GM12878 (cell line): ENCODE data around the gene TBC1D8. TPM values are rescaled to one million over a fixed set of nuclear protein-coding genes. Genes with fewer than 3 reads are reported as not detected.
A peak's percentile ranks its signal among the peaks of the same experiment; 100 is the strongest.

Experiments used
- CHD1 ChIP-seq: IDR thresholded peaks from 2 replicates; pipeline ENCODE4 v1.6.1; 2012; ENCODE audit warnings: low read depth, low read length, improper control_type of control experiment
- CHD4 ChIP-seq: fragments of 200-600 bp; sonication (generic); IDR thresholded peaks from 2 replicates; pipeline ENCODE4 v1.6.1; 2016; ENCODE audit warnings: mild to moderate bottlenecking
- GATAD2B ChIP-seq: fragments of 450-650 bp; conservative IDR thresholded peaks from 2 replicates; pipeline ENCODE4 v1.6.1; 2017; ENCODE audit warnings: low read depth, mild to moderate bottlenecking, moderate library complexity
- KLF5 ChIP-seq: fragments of 450-650 bp; IDR thresholded peaks from 2 replicates; pipeline ENCODE4 v1.6.1; 2014; ENCODE audit warnings: mild to moderate bottlenecking; ENCODE audit not compliant: partially characterized antibody
- NRF1 ChIP-seq: conservative IDR thresholded peaks from 2 replicates; pipeline ENCODE4 v1.6.1; 2011; ENCODE audit warnings: mild to moderate bottlenecking, low read depth, low read length, improper control_type of control experiment
- RELA ChIP-seq: fragments of 450-650 bp; IDR thresholded peaks from 2 replicates; pipeline ENCODE4 v1.8.0; 2014; ENCODE audit warnings: borderline replicate concordance; ENCODE audit not compliant: partially characterized antibody
- SREBF1 ChIP-seq: IDR thresholded peaks from 2 replicates; pipeline ENCODE4 v1.6.1; 2012; ENCODE audit warnings: mild to moderate bottlenecking, low read length
- ZNF217 ChIP-seq: fragments of 450-650 bp; IDR thresholded peaks from 2 replicates; pipeline ENCODE4 v1.6.1; 2017; ENCODE audit warnings: antibody characterized with exemption, mild to moderate bottlenecking
- ZZZ3 ChIP-seq: IDR thresholded peaks from 2 replicates; pipeline ENCODE4 v1.6.1; 2011; ENCODE audit warnings: low read depth; ENCODE audit not compliant: control insufficient read depth, insufficient read length
- polyA plus RNA-seq, 11 experiments: library from polyadenylated mRNA; depleted of rRNA in 4 of 11; unstranded in 6 of 11; stranded (reverse) in 5 of 11; fragments of >200 nt; fragmentation: Nextera tagmentation in 4 of 11; fragmentation: Illumina TruSeq in 1 of 11; extraction: Ambion mirVana in 4 of 11; extraction: Trizol in 1 of 11; gene quantifications; 1 replicate in 1 of 11; 2 replicates in 10 of 11; pipeline versions ENCODE4 v1.2.1 to v1.2.3, GENCODE V29; 2011 to 2016; ENCODE audit warnings: inconsistent platforms in 2 of 11, missing spikeins in 2 of 11, low read depth in 1 of 11
- total RNA-seq, 4 experiments: library from RNA; depleted of rRNA in 3 of 4; stranded (reverse); fragments of >200 nt in 3 of 4; fragmentation: Illumina TruSeq in 1 of 4; extraction: Trizol in 1 of 4; gene quantifications; 2 replicates each; pipeline versions ENCODE4 v1.2.1 to v1.2.3, GENCODE V29; 2013 to 2021
- TF ChIP-seq, protein P1 (sequence below): fragments of 450-650 bp; formaldehyde crosslinking; IDR thresholded peaks from 2 replicates; pipeline ENCODE4 v1.5.0; 2022; ENCODE audit warnings: mild to moderate bottlenecking, missing genetic modification characterization
- TF ChIP-seq, protein P2 (sequence below): IDR thresholded peaks from 2 replicates; pipeline ENCODE4 v1.6.1; 2012; ENCODE audit warnings: improper control_type of control experiment, low read depth, low read length; ENCODE audit not compliant: insufficient replicate concordance
- TF ChIP-seq, protein P3 (sequence below): fragments of 450-650 bp; IDR thresholded peaks from 2 replicates; pipeline ENCODE4 v1.6.1; 2017; ENCODE audit warnings: mild to moderate bottlenecking
- TF ChIP-seq, protein P4 (sequence below): IDR thresholded peaks from 2 replicates; pipeline ENCODE4 v1.6.1; 2011; ENCODE audit warnings: low read depth, low read length, improper control_type of control experiment, borderline replicate concordance
- TF ChIP-seq, protein P5 (sequence below): fragments of 450-650 bp; IDR thresholded peaks from 2 replicates; pipeline ENCODE4 v1.6.1; 2016; ENCODE audit warnings: mild to moderate bottlenecking, moderate library complexity, borderline replicate concordance

The TBC1D8 gene
- total and polyA plus RNA-seq, 10 of the 15 experiments (the other 5 are each of a cell fraction or from before 2014, with no cell fraction given) = 0.80 to 4.9 (median 4.4) TPM

DNA sequence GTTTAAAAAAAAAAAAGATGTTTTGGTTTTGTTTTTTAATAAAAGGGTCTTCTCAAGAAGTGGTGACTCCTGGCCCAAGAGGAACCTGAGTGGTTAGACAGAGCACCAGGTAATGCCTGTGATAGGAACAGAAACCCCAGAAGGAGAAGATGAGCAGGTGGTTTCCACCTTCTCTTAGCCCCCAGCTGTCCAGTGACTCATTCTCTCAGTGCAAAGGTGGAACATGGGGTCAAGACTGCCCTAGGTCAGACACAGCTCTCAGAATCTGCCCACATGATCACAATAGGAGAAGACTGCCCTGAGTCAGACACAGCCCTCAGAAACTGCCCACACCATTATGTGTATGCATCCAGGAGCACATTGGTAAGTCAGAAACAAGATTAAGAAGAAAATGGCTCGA lies 61.8 kb downstream of the TBC1D8 start (continued):
- TF ChIP-seq, protein P1, sequence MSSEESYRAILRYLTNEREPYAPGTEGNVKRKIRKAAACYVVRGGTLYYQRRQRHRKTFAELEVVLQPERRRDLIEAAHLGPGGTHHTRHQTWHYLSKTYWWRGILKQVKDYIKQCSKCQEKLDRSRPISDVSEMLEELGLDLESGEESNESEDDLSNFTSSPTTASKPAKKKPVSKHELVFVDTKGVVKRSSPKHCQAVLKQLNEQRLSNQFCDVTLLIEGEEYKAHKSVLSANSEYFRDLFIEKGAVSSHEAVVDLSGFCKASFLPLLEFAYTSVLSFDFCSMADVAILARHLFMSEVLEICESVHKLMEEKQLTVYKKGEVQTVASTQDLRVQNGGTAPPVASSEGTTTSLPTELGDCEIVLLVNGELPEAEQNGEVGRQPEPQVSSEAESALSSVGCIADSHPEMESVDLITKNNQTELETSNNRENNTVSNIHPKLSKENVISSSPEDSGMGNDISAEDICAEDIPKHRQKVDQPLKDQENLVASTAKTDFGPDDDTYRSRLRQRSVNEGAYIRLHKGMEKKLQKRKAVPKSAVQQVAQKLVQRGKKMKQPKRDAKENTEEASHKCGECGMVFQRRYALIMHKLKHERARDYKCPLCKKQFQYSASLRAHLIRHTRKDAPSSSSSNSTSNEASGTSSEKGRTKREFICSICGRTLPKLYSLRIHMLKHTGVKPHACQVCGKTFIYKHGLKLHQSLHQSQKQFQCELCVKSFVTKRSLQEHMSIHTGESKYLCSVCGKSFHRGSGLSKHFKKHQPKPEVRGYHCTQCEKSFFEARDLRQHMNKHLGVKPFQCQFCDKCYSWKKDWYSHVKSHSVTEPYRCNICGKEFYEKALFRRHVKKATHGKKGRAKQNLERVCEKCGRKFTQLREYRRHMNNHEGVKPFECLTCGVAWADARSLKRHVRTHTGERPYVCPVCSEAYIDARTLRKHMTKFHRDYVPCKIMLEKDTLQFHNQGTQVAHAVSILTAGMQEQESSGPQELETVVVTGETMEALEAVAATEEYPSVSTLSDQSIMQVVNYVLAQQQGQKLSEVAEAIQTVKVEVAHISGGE = no peak
- TF ChIP-seq KLF5 = no peak
- TF ChIP-seq, protein P2, sequence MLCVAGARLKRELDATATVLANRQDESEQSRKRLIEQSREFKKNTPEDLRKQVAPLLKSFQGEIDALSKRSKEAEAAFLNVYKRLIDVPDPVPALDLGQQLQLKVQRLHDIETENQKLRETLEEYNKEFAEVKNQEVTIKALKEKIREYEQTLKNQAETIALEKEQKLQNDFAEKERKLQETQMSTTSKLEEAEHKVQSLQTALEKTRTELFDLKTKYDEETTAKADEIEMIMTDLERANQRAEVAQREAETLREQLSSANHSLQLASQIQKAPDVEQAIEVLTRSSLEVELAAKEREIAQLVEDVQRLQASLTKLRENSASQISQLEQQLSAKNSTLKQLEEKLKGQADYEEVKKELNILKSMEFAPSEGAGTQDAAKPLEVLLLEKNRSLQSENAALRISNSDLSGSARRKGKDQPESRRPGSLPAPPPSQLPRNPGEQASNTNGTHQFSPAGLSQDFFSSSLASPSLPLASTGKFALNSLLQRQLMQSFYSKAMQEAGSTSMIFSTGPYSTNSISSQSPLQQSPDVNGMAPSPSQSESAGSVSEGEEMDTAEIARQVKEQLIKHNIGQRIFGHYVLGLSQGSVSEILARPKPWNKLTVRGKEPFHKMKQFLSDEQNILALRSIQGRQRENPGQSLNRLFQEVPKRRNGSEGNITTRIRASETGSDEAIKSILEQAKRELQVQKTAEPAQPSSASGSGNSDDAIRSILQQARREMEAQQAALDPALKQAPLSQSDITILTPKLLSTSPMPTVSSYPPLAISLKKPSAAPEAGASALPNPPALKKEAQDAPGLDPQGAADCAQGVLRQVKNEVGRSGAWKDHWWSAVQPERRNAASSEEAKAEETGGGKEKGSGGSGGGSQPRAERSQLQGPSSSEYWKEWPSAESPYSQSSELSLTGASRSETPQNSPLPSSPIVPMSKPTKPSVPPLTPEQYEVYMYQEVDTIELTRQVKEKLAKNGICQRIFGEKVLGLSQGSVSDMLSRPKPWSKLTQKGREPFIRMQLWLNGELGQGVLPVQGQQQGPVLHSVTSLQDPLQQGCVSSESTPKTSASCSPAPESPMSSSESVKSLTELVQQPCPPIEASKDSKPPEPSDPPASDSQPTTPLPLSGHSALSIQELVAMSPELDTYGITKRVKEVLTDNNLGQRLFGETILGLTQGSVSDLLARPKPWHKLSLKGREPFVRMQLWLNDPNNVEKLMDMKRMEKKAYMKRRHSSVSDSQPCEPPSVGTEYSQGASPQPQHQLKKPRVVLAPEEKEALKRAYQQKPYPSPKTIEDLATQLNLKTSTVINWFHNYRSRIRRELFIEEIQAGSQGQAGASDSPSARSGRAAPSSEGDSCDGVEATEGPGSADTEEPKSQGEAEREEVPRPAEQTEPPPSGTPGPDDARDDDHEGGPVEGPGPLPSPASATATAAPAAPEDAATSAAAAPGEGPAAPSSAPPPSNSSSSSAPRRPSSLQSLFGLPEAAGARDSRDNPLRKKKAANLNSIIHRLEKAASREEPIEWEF = peak; percentile 18
- TF ChIP-seq NRF1 = no peak
- TF ChIP-seq, protein P3, sequence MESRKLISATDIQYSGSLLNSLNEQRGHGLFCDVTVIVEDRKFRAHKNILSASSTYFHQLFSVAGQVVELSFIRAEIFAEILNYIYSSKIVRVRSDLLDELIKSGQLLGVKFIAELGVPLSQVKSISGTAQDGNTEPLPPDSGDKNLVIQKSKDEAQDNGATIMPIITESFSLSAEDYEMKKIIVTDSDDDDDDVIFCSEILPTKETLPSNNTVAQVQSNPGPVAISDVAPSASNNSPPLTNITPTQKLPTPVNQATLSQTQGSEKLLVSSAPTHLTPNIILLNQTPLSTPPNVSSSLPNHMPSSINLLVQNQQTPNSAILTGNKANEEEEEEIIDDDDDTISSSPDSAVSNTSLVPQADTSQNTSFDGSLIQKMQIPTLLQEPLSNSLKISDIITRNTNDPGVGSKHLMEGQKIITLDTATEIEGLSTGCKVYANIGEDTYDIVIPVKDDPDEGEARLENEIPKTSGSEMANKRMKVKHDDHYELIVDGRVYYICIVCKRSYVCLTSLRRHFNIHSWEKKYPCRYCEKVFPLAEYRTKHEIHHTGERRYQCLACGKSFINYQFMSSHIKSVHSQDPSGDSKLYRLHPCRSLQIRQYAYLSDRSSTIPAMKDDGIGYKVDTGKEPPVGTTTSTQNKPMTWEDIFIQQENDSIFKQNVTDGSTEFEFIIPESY = no peak
- no peak for TF ChIP-seq RELA
- no peak for TF ChIP-seq ZZZ3
- TF ChIP-seq, protein P4, sequence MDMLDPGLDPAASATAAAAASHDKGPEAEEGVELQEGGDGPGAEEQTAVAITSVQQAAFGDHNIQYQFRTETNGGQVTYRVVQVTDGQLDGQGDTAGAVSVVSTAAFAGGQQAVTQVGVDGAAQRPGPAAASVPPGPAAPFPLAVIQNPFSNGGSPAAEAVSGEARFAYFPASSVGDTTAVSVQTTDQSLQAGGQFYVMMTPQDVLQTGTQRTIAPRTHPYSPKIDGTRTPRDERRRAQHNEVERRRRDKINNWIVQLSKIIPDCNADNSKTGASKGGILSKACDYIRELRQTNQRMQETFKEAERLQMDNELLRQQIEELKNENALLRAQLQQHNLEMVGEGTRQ = peak; percentile 14; the same call in 1 of the 2 replicates
- no peak for TF ChIP-seq SREBF1
- TF ChIP-seq, protein P5, sequence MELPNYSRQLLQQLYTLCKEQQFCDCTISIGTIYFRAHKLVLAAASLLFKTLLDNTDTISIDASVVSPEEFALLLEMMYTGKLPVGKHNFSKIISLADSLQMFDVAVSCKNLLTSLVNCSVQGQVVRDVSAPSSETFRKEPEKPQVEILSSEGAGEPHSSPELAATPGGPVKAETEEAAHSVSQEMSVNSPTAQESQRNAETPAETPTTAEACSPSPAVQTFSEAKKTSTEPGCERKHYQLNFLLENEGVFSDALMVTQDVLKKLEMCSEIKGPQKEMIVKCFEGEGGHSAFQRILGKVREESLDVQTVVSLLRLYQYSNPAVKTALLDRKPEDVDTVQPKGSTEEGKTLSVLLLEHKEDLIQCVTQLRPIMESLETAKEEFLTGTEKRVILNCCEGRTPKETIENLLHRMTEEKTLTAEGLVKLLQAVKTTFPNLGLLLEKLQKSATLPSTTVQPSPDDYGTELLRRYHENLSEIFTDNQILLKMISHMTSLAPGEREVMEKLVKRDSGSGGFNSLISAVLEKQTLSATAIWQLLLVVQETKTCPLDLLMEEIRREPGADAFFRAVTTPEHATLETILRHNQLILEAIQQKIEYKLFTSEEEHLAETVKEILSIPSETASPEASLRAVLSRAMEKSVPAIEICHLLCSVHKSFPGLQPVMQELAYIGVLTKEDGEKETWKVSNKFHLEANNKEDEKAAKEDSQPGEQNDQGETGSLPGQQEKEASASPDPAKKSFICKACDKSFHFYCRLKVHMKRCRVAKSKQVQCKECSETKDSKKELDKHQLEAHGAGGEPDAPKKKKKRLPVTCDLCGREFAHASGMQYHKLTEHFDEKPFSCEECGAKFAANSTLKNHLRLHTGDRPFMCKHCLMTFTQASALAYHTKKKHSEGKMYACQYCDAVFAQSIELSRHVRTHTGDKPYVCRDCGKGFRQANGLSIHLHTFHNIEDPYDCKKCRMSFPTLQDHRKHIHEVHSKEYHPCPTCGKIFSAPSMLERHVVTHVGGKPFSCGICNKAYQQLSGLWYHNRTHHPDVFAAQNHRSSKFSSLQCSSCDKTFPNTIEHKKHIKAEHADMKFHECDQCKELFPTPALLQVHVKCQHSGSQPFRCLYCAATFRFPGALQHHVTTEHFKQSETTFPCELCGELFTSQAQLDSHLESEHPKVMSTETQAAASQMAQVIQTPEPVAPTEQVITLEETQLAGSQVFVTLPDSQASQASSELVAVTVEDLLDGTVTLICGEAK = no peak
- TF ChIP-seq GATAD2B = peak; percentile 52; the same call in 1 of the 2 replicates
- TF ChIP-seq CHD4 = no peak
- TF ChIP-seq ZNF217 = no peak
- no peak for TF ChIP-seq CHD1
